Right cardiac atrium (tissue), 5 donors: ENCODE measurements around the gene FOXP1. TPM values are rescaled to one million over a fixed set of nuclear protein-coding genes. Genes with fewer than 3 reads are reported as not detected.

Source experiments
- ATAC-seq, 2 donors: fragments of 200-7000 bp; cut with Tn5 transposase; one replicate each; pipeline versions ENCODE4 v1.8.0 to v1.9.1; 2020; ENCODE audit warnings: moderate library complexity in 2 of 2, mild to moderate bottlenecking in 1 of 2
- DNase-seq, 3 donors: peaks; one replicate each; pipeline ENCODE4 v3.0.0-alpha.2; 2020
- H3K27ac ChIP-seq: one replicate; pipeline ENCODE4 v1.5.1; 2013; ENCODE audit warnings: mild to moderate bottlenecking, low read length, control low read depth, moderate library complexity
- H3K27me3 ChIP-seq: one replicate; pipeline ENCODE4 v1.6.1; 2013; ENCODE audit not compliant: control insufficient read depth, insufficient read depth
- H3K4me1 ChIP-seq: one replicate; pipeline ENCODE4 v1.6.1; 2013; ENCODE audit warnings: low read length; ENCODE audit not compliant: control insufficient read depth, insufficient read depth
- H3K4me3 ChIP-seq: one replicate; pipeline ENCODE4 v1.5.1; 2013; ENCODE audit warnings: low read length, control low read depth
- H3K9me3 ChIP-seq: one replicate; pipeline ENCODE4 v1.6.1; 2013; ENCODE audit warnings: low read length; ENCODE audit not compliant: control insufficient read depth
- WGBS: extraction: QIAGEN DNeasy Blood & Tissue Kit; methylation state at CpG from one replicate; pipeline ENCODE4 v1.1.7; 2013; 5-methylcytosine and 5-hydroxymethylcytosine counted together
- intact Hi-C, 4 donors: fragments of 100-400 bp; cut with DNase I; formaldehyde crosslinking; loops; one replicate each; pipeline versions ENCODE4 v1.11.0 to v1.14.0; 2022 to 2023
- polyA plus RNA-seq: library from polyadenylated mRNA; stranded (reverse); fragments of 200-250 nt; gene quantifications from one replicate; pipeline ENCODE4 v1.2.3, GENCODE V29; 2013
- total RNA-seq, 4 donors: library from RNA; stranded (reverse); fragmentation: NEBNext Ultra II Directional; extraction: Animal tissue kit (Norgen Biotek cat#: 25700); gene quantifications; one replicate each; pipeline ENCODE4 v1.2.1, GENCODE V29; 2021
- donor health status: healthy with polysubstance abuse.
- donor health status: DM: no; HTN: yes; CAD: no.
- donor health status: DM: no; HTN: no; CAD: no.
- donor health status: DM: no; HTN: yes; CAD: no; lungs with severe emphysema.
- donor health status: DM: yes; HTN: yes; CAD: no.

The FOXP1 gene
- total and polyA plus RNA-seq, 5 donors = 13.6 to 63.4 (median 57.4) TPM

DNA sequence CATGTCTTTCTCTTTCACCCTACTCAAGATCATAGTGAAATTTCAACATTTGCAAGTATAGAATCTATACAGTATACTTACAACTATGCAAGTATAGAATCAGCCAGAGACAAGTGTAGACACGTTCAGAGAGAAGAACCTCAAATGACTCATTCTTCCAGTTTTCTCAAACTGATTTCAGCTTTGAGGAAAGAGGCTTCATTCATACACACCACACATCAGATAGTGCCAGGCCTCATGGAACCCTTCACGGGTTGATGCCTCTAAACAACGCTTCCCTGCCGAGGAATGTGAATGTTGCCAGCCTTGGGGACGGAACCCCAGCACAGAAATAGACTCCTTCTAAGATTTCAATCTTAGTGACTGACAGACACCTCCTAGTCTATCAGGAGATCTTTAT, 135.7 kb downstream of the FOXP1 start:
- Histone ChIP-seq H3K27ac (no peak overlapping the region), H3K4me3 (no peak overlapping the region), H3K4me1 (peaks cover 10% of the 10 kb centered on the region), H3K9me3 (no peaks in the 10 kb centered on the region), H3K27me3 (no peaks in the 10 kb centered on the region)
- intact Hi-C loops = no loop called here
- ATAC-seq (no peak), DNase-seq (no peak)
- 85% methylated on average over 5 of the region's 5 CpGs for WGBS

DNA sequence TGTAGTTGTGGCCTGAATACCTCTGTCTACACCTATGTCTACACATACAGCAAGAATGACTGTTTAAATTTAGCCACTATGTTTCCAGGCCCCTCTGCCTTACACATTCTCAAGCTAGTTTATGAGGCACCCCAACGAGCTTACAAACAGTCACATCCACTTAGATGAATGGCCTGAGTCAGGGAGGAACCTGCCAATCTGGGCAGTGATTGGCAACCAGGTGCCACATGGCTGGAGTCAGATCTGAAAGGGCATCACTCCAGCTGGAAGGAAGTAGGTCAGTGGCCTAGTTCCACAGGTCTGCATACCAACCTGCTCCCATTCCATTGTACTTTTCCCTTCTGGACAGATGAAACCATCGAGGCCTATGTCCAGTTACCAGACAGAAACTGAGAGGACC, 136.3 kb downstream of the FOXP1 start:
- no peaks in the 10 kb centered on the region for H3K9me3 ChIP-seq
- peaks cover 10% of the 10 kb centered on the region for H3K4me1 ChIP-seq
- H3K27ac ChIP-seq = no peak overlapping the region
- no peak overlapping the region for H3K4me3 ChIP-seq
- ATAC-seq (no peak), DNase-seq (no peak)
- H3K27me3 ChIP-seq = no peaks in the 10 kb centered on the region
- WGBS = 85% methylated on average over 2 of the region's 2 CpGs
- intact Hi-C loops = no loop called here

DNA sequence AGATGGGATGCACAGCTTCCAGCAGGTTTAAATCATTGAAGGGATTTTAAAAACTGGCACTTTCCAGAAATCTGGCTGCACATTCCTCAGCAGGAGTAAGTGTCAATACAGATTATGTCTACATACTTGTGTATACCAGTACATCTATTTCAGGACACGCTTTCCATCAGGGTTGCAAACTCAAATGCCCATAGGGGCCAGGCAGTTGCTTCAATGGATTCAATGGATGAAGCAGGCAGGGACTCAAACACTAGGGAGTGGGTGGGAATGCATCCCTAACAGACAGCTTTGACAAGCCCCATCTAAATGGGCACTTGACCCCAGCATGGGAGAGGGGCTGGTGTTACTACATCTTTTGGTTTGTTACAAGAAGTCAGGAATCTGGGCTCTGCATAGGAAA, 136.8 kb downstream of the FOXP1 start:
- WGBS = 97% methylated on average over 1 of the region's 1 CpG
- intact Hi-C loops = no loop called here
- no peaks in the 10 kb centered on the region for H3K9me3 ChIP-seq
- peaks cover 13% of the 10 kb centered on the region for H3K4me1 ChIP-seq
- ATAC-seq (no peak), DNase-seq (no peak)
- H3K27ac ChIP-seq = no peak overlapping the region
- no peaks in the 10 kb centered on the region for H3K27me3 ChIP-seq
- no peak overlapping the region for H3K4me3 ChIP-seq

DNA sequence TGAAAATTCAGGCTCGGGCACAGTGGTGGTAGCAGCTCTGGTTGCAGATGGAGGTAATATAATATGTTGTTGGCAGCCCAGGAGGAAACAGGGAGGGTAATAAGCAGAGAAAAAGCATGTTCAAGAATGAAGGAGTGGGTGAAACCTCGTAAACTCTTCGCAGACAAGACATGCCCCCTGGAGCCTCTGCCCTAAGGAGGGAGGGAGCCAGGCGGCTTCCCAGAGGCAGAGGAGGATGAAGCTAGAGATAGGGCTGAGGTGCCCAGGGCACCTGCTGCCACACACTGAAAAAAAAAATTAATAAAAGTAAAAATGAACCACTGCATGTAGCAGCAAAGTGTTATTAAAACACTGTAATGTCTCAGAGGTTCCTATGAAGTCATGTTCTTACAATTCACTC, 137.3 kb downstream of the FOXP1 start:
- no peaks in the 10 kb centered on the region for H3K27me3 ChIP-seq
- no peak overlapping the region for H3K27ac ChIP-seq
- peaks cover 16% of the 10 kb centered on the region for H3K4me1 ChIP-seq
- 96% methylated on average over 4 of the region's 4 CpGs for WGBS
- ATAC-seq (no peak), DNase-seq (no peak)
- H3K4me3 ChIP-seq = no peak overlapping the region
- intact Hi-C loops = no loop called here
- no peaks in the 10 kb centered on the region for H3K9me3 ChIP-seq

DNA sequence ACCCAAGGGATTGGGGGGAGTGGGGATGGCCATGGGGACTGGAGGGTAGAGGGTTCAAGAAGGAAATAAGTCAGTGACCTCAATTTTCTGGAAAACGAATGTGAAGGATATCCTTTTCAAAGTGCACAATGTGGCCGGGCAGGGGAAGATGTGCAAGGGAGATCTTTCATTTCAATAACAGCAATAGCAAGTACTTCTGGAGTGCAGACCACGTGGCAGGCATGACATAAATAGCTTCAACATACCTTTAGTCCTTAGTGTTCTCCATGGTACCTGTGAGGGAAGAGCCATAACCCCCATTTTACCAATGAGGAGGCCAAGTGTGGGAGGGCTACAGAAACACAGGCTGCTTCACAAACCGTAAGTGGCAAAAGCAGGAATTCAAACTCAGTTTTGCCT, 138.7 kb downstream of the FOXP1 start:
- H3K27ac ChIP-seq = peak overlapping the region; percentile 33
- no peaks in the 10 kb centered on the region for H3K27me3 ChIP-seq
- no peak overlapping the region for H3K4me3 ChIP-seq
- no peak for DNase-seq
- no peaks in the 10 kb centered on the region for H3K9me3 ChIP-seq
- peaks cover 16% of the 10 kb centered on the region for H3K4me1 ChIP-seq
- no peak for ATAC-seq
- intact Hi-C loops = no loop called here
- 57% methylated on average over 4 of the region's 4 CpGs for WGBS

DNA sequence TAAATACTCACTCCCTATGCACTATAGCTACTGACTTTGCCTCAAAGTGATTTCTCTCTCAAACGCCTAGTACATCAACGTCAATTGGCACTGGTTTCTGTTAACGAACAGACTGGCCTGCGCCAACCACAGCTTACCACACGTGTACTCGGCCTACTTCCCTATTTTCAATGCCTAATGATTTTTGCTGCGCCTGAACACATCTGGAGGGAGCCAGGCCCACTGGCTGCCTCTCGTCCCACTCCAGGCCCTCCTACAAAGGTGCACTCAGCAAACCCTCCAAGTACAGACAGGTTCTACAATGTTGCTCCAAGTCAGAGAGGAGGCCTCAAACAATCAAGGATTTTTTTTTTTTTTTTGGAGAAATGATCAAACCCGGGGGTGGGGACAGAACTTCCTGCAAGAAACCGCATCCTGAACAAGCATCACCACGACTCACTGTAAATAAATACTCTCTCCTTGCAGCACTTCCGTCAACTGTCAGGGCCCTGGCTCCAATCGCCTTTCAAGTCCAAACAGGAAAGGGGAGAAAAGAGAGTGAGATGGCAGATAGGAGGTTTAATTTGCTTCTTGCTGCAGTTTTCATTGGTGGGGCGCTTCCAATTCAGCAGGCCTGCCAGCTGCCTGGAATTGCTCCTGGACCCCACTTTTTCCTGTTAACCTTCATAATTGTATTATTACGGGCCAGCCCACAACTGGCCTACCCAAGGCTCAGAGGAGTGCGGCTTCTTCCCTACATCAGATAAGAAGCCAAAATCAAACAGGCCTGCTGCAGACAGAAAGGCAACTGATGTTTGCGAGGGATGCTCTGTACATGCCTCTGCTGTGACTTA, 139.3 kb downstream of the FOXP1 start:
- H3K4me1 ChIP-seq = peaks cover 16% of the 10 kb centered on the region

DNA sequence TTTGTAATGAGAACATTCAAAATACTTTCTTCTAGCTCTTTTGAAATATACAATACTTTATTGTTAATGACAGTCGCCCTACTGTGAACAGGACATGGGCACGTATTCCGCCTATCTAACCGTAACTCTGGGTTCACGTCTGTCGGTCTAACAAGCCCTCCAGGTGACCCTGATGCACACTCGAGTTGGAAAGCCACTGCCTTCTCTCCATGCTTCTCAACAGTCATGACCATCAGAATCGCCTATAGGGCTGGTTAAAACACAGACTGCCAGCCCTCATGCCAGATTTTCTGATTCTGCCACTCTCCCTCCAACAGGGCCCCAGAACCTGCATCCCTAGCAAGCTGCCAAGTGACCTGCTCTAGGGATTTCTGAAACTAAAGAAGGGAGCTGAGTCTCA, 140.2 kb downstream of the FOXP1 start:
- Histone ChIP-seq H3K27ac (no peak overlapping the region), H3K27me3 (no peaks in the 10 kb centered on the region), H3K9me3 (no peaks in the 10 kb centered on the region), H3K4me1 (peaks cover 16% of the 10 kb centered on the region), H3K4me3 (no peak overlapping the region)
- DNase-seq (no peak), ATAC-seq (no peak)
- WGBS = 94% methylated on average over 8 of the region's 8 CpGs
- intact Hi-C loops = no loop called here

More for the DNA sequence above, 139.3 kb downstream of the FOXP1 start:
- 58% methylated on average over 17 of the region's 17 CpGs for WGBS
- DNase-seq = peak; percentile 41 to 68 (median 65)
- ATAC-seq = peak; percentile 57 to 85
- intact Hi-C loops = no loop called here
- H3K4me3 ChIP-seq = no peak overlapping the region
- H3K27me3 ChIP-seq = no peaks in the 10 kb centered on the region
- no peaks in the 10 kb centered on the region for H3K9me3 ChIP-seq
- H3K27ac ChIP-seq = peak overlapping the region; percentile 50

DNA sequence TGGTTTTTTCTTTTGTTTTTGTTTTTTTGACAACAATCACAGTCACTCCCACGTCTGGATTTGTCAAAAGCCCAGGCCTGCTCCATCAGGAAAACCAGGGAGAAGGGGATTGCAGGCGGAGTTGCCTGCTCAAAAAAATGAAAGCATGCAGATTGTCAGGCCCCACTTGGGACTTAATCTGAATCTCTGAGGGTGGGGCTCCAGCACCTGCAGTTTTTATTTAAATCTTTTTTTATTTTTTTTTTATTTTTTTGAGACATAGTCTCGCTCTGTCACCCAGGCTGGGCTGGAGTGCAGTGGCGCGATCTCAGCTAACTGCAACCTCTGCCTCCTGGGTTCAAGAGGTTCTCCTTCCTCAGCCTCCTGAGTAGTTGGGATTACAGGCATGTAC, 140.9 kb downstream of the FOXP1 start:
- Histone ChIP-seq H3K4me1 (peaks cover 14% of the 10 kb centered on the region), H3K4me3 (no peak overlapping the region), H3K27ac (no peak overlapping the region), H3K9me3 (no peaks in the 10 kb centered on the region), H3K27me3 (no peaks in the 10 kb centered on the region)
- DNase-seq (no peak), ATAC-seq (no peak)
- 91% methylated on average over 5 of the region's 5 CpGs for WGBS
- intact Hi-C loops = no loop called here

DNA sequence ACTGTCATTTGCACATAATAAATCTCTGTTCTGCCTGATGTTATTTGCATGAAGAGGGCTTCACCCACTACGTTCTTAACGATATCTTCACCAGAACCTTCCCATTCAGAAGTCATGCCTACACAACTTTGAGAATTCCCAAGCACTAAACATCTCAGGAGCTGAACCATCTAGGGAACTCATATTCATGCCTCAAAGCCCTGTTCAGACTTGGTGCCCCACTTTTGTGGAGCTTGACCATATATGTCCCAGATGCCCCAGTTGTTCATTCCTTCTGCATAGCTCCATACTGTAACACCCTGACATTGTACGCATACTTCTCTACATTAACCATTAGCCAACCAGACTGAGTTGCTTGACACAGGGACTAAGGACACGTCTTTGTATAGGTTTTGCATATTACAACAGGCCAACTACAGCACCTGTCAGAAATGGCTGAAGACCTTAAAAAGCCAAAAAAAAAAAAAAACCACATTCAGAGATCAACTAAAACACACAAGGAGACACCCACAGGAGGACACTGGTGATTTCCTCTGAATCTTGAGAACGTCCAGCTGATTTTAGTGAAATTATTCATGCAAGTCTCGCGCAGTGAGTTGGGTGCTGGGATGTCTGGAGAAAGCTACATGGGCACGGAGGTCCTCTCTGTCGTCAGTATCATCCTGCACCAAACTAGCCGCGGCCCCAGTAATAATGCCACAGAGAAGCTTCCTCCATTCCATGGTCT, 141.4 kb downstream of the FOXP1 start:
- no peak for DNase-seq
- intact Hi-C loops = no loop called here
- no peak overlapping the region for H3K4me3 ChIP-seq
- WGBS = 88% methylated on average over 11 of the region's 11 CpGs
- H3K4me1 ChIP-seq = peaks cover 12% of the 10 kb centered on the region
- no peaks in the 10 kb centered on the region for H3K27me3 ChIP-seq
- H3K27ac ChIP-seq = no peak overlapping the region
- no peaks in the 10 kb centered on the region for H3K9me3 ChIP-seq
- no peak for ATAC-seq

DNA sequence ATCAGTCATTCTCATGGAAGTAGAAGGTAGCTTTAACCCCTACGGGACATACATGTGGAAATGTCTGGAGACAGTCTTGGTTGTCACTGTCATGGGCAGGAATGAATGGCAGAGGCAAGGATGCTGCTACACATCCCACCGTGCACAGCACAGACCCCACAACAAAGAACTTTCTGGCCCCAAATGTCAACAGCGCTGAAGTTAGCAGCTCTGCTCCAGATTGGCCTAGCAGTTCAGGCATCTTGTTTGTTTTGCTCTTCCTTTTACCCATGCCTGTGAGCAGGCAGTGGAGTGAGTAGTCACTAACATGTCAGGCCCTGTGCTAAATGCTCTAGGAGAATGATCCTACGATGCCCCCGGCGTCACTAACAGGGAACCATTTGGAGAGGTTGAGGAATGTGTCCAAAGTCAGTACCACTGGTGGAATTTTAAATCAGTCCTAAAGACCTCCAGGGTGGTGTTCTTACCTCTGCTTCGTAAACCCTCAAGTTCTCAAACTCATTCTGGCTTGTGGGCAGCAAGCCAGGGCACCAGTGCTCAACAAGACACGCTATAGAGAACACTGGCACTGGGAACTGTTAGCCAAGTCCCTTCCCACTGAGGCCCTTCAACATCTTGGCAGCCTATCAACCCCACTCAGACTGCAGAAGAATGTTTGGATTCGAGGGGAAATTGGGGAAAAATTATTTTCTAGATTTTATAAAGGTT, 142.2 kb downstream of the FOXP1 start:
- DNase-seq = peak in 1 of 3 donors; percentile 72
- Histone ChIP-seq H3K4me1 (peaks cover 12% of the 10 kb centered on the region), H3K27me3 (no peaks in the 10 kb centered on the region), H3K4me3 (no peak overlapping the region), H3K27ac (no peak overlapping the region), H3K9me3 (no peaks in the 10 kb centered on the region)
- 71% methylated on average over 9 of the region's 9 CpGs for WGBS
- intact Hi-C loops = no loop called here
- ATAC-seq = no peak

DNA sequence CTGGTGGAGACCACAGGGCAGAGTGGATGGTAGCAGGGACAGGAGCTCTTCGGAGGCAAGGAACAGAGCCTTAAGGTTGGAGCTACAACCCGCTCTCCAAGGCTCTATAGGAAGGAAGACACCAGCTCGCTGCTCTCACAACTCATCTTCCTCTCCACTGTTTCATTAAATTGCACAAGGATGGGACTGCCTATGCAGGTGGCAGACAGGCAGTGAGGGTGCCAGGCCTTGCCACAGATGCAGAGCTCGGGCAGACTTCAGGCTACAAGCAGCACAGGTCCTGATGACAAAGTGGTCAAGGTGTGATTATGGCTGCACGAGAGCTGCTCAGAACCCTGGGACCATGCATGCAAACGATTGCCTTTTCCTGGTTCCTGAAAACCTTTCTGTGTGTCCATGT, 144.6 kb downstream of the FOXP1 start:
- Histone ChIP-seq H3K27me3 (no peaks in the 10 kb centered on the region), H3K4me1 (peaks cover 10% of the 10 kb centered on the region), H3K9me3 (no peaks in the 10 kb centered on the region), H3K4me3 (no peak overlapping the region), H3K27ac (no peak overlapping the region)
- WGBS = 86% methylated on average over 6 of the region's 6 CpGs
- DNase-seq (no peak), ATAC-seq (no peak)
- intact Hi-C loops = no loop called here
